GM18517 (cell line): ENCODE measurements around the gene CBLC.

ENCODE experiments used
- ATAC-seq: cut with Tn5 transposase; IDR thresholded peaks from one replicate; pipeline ENCODE4 v1.9.1; 2021; ENCODE audit warnings: mild to moderate bottlenecking, moderate library complexity; ENCODE audit not compliant: unreplicated experiment

The CBLC gene, protein sequence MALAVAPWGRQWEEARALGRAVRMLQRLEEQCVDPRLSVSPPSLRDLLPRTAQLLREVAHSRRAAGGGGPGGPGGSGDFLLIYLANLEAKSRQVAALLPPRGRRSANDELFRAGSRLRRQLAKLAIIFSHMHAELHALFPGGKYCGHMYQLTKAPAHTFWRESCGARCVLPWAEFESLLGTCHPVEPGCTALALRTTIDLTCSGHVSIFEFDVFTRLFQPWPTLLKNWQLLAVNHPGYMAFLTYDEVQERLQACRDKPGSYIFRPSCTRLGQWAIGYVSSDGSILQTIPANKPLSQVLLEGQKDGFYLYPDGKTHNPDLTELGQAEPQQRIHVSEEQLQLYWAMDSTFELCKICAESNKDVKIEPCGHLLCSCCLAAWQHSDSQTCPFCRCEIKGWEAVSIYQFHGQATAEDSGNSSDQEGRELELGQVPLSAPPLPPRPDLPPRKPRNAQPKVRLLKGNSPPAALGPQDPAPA

DNA sequence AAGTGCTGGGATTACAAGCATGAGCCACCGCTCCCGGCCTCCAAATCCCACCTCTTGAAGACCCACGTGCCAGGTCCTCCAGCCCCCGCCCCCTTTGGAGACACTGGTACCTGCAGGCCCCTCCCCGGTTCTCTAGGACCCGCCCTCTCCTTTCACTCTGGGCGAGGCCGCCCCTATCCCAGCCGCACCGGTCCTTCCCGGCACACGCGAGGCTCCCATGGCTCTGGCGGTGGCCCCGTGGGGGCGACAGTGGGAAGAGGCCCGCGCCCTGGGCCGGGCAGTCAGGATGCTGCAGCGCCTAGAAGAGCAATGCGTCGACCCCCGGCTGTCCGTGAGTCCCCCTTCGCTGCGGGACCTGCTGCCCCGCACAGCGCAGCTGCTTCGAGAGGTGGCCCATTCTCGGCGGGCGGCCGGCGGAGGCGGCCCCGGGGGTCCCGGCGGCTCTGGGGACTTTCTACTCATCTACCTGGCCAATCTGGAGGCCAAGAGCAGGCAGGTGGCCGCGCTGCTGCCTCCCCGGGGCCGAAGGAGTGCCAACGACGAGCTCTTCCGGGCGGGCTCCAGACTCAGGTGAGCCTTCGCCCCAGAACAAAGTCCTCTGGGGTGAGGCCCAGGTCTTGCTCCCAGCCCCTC is at the start of gene CBLC:
TSS of gene CBLC (plus strand) at position 176 of the 633 bp plus-strand sequence. CDS start at position 218, 42 bp downstream.
- ATAC-seq: no peak

DNA sequence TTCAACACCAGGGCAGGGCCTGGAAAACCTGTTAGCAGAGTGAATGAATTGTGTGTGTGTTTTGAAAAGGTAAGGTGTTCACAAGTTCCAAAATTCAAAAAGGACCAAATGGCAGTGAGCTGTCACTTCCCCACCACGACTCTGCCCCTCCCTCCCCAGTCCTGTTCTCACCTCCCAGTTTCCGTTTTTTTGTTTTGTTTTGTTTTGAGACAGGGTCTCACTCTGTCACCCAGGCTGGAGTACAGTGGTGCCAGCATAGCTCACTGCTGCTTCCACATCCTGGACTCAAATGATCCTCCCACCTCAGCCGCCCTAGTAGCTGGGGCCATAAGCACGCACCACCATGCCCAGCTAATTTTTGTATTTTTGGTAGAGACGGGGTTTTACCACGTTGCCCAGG is 49.5 kb upstream of the CBLC start:
- no peak for ATAC-seq

DNA sequence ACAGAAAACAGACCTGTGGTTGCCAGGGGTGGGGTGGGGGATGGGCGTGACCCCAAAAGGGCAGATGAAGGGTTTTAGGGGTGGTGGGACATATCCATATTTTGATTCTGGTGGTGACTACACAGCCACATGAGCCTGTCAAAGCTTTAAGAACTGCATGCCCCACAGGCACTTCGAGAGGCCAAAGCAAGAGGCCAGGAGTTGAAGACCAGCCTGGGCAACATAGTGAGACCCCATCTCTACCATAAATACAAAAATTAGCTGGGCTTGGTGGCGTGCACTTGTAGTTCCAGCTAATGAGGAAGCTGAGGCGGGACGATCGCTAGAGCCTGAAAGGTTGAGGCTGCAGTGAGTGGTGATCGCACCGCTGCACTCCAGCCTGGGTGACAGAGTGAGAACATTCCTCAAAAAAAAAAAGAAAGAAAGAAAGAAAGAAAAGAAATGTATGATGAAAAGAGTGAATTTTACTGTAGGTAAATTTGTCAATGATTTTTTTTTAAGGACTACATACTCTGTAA is 48.1 kb upstream of the CBLC start:
- no peak for ATAC-seq

DNA sequence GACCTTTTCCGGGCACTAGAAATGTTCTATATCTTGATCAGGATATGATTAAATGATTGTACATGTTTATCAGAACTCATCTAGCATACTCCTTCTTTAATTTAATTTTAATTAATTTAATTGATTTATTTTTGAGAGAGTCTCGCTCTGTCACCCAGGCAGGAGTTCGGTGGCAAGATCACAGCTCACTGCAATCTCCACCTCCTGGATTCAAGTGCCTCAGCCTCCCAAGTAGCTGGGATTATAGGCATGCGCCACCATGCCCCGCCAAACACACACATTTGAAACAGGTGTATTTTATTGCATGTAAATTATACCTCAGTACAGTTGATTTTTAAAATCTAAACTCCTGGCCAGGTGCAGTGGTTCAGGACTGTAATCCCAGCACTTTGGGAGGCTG is 46.6 kb upstream of the CBLC start:
- no peak for ATAC-seq

DNA sequence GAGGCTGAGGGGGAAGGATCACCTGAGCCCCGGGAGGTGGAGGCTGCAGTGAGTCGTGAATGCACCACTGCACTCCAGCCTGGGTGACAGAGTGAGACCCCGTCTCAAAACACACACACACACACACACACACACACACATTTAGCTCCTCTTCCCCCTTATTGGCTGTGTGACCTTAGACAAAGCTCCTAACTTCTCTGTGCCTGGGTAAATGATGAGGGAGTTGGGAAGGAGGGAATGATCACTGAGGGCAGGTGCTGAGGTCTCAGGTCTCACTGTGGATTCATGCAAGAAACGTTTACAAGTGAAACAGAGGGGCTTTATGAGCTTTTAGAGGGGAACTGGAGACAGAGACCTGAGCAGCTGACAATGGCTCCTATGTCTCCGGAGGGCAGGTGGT is 46.1 kb upstream of the CBLC start:
- ATAC-seq: no peak

DNA sequence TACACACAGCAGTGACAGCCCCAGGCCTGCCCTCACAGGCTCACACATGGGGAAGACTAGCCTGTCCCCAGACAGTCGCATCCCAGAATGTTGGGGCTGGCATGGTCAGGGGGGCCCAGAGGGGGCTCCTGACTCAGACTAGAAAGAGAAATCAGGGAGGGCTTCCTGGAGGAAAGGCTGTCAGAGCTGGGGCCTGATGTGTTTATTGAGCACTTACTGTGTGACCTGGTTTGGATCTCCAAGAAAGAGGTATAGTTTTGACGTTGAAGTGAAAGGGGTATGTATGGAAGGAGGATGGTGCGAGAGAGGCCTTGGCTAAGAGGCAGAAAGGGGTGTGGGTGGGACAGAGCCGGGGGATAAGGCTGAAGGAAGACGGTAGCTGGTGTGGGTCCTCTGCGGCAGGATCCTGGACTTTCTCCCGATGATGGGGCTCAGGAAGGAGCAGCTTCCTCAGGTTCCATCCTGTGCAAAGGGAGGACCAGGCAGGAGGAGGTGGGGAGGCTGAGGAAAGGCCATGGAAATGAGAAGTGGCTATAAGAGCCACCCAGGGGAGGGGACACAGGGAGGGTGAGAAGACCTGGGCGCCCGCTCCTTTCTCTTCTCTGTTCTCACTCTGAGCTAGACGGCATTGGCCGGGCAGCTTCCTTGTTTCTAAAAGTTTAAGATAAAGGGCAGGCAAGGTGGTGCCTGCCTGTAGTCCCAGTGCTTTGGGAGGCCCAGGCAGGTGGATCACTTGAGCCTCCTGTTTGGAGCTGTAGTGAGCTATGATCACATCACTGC is 45.3 kb upstream of the CBLC start:
- ATAC-seq: no peak

DNA sequence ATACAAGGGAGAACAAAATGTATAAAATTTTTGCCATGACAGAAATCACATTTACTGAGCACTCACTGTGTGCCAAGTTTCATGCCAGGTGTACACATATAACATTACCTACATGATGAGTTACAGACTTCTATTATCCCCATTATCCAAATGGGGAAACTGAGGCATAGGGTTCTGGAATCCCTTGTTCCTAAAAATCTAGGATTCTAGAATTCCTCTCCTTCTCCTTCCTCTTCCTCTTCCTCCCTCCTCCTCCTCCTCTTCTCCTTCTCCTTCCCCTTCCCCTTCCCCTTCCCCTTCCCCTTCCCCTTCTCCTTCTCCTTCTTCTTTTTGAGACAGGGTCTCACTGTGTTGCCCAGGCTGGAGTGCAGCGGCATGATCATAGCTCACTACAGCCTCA is 43.3 kb upstream of the CBLC start:
- ATAC-seq: no peak

DNA sequence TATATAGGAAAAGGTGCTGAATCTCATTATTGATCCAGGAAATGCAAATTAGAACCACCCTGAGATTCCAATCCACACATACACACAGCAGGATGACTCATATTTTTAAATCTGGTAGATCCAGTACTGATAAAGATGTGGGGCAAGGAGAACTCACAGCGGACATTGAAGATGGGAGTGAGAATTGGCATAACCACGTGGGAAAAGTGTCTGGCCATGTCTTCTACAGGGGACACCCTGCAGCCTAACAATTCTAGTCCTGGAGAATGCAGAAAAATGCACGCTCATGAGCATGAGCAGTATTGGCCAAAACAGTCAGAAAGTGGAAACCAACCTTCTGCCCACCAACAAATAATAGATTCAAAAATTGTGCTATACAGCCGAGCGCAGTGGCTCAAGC is 42.7 kb upstream of the CBLC start:
- ATAC-seq: no peak

DNA sequence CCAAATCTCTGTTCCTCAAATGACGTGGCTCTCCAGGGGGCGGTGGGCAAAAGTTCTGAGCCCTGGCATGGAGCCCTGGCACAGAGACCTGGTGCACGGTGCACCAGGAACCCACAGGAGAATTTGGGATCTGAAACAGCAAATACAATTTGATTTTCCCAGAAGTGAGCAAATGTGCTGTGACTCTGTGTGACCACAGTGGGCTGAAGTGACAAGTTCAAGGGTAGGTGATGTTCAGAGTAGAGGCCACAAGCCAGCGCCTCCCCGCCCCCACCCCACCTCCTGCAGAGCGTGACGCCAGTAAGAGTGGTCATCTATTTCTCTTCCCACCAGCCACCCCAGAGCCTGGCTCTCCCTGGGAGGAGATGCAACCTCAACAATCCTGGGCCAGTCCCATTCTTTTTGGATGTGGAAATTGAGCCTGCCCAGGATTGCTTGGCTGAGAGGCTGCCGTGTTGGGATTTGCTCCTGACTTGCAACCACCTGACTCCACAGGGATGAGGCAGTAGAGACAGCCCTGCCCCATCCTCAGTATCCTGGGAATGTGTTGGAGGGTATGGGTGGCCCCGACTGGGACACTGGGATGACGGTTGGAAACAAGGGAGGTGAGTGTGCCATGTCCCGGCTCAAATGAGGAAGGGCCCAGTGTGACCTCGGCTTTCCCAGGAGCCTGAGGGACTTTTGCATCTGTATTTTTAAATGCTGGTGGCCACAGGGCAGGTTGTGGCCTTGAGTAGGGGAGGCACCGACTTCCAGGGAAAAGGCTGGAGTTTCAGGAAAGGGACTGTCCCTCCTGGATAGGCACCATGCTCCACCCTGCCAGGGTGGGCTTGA is 40.2 kb upstream of the CBLC start:
- ATAC-seq: no peak

DNA sequence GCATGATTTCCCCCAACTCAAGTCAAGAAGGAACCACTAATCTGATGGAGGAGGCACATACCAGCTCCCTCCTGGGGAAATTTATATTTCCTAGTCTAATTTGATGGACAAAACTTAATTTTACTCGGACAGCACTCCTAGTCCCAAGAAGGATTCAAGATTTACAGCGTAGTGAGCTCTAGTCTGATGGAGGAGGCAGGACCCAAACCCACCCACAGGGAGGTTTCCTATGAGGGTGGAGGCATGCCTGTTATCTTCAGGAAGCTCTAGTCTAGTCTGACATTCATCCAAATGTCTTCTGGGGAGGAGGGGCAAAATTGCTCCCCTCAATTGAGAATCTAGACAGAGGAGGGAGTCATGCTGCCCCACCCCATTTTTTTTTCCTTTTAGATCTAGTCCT is 39.6 kb upstream of the CBLC start:
- no peak for ATAC-seq

DNA sequence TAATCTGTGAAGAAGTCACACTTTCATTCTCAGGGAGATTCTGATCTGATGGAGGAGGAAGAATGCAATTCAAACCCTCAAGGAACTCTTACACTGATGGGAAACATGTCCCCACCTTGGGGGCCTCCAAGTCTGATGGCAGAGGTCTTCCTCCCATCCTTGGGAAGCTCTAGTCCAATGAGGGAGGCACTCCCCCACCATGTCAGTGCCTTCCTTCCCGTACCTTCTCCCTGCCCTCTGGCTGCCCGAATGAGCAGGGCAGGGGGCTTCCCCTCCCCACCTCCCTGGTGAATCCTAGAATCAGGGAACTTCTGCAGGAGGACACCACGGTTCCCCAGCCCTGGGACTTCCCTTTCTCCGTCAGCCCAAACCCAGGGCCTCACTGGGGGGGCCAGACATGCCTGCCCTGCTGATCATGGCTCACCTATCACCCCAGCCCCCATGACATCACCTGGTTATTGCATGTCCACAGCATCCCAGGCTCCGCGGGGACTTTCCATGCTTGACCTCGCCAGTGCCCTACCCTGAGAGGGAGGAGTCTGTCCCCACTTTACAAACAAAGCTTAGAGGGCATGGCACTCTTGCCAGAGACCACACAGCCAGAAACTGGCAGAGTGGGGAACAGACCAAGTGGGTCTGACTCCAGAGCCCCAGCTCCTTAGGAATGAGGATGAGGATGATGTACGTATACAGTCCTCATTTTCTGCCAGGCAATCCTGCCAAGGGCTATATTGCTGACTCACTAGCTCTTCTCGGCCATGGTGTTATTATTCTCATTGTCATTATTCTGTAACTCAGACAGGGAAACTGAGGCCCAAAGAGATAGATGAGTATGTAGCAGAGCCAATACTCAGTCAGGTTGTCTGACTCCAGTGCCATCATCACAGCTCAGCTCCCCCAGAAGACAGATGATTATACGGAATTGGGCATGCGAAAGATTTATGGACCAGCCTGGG is 38.8 kb upstream of the CBLC start:
- no peak for ATAC-seq

DNA sequence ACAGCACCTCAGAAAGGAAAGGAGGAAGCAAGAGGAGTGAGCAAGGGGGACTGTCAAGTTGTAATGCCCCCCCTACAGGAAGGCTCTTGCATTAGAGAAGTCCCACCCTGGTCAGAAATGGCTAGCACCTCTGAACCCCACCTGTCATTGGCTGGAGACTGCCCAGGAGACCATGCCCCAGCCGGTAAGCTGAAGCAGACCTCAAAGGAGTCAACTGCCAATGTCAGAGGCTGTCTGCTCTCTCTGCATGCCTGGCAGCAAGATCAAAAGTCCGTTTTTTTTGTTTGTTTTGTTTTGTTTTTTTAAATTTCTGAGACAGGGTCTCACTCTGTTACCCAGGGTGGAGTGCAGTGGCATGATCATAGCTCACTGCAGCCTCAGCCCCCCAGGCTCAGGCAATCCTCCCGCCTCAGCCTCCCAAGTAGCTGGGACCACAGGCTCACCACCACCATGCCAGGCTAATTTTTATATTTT is 37.3 kb upstream of the CBLC start:
- ATAC-seq: no peak

DNA sequence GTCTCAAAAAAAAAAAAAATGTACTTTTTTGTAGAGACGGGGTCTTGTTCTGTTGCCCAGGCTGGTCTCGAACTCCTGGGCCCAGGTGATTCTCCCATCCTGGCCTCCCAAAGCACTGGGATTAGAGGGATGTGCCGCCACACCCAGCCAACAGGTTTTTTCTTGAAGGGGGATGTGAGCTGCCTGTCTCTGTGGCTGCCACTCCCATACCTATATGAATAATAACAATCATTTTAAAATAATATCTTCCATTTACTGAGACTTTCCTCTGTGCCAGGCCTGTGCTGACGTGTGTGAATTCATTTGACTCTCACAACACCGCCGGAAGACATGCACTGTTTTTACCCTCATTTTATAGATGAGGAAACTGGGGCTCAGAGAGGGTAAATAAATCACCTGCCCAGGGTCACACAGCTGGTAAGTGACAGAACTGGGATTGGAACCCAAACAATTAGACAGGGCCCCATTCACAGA is 36.4 kb upstream of the CBLC start:
- ATAC-seq: no peak

DNA sequence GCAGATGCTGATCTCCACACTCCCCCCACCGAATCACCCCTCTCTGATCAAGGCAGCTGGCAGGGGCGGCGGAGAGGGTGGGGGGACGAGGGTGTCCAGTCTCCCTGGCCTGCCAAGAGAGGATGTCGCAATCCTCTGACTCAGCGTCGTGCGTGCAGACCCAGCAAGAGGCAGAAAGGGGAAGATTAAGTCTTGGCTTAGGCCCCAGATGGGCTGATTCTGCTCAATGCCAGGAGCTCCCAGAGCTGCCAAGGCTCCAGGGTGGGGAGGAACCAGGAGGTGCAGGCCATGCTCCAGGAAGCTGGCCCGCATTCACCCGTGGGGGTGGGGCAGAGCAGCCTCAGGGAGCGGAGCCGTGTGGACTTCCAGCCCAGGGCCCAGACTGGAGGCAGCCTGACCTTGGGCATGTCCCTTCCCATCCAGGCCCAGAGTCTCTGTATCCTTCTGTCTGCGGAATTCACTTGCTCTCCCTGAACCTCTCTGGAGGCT is 35.8 kb upstream of the CBLC start:
- ATAC-seq: no peak

DNA sequence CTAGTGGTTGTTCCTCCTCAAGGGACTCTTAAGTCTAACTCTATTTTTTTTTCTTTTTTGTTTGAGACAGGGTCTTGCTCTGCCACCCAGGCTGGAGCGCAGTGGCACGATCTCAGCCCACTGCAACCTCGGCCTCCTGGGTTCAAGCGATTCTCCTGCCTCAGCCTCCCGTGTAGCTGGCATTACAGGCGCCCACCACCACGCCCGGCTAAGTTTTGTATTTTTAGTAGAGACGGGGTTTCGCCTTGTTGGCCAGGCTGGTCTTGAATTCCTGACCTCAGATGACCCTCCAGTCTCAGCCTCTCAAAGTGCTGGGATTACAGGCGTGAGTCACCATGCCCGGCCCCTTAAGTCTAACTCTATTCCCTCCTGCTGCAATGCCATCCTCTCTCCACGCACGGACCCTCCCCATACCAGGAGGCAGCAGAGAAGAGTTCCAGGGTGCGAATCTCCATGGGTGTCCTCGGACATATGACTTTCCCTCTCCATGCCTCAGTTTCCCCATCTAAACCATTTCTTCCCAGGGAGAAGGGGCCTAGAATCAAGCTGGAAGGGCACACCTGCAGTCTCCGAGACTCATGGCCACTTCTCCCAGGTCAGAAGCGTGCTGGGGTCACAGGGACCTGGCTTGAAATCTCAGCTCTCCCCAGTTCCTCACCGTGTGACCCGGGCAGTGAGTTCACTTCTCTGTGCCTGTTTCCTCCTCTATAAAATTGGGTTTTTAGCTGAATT is 35.2 kb upstream of the CBLC start:
- no peak for ATAC-seq

DNA sequence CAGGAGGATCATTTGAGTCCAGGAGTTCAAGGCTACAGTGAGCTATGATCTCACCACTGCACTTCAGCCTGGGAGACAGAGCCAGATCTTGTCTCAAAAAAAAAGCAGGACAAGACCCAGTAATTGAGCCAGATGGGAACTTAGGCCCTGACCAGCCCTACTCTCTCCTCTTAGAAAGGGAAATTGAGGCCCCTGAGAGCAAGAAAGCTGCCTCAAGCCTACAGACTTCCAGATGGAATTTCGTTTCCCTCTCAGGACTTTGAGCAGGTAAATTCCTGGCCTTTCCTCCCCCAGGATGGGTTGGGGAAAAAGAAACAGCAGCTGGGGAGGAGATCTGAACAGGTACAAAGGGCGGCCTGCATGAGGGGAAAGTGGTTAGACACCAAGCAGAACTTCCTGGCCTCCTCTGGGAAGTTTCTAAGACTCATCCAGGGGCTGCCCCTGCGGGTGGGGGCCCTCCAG is 32.8 kb upstream of the CBLC start:
- no peak for ATAC-seq

DNA sequence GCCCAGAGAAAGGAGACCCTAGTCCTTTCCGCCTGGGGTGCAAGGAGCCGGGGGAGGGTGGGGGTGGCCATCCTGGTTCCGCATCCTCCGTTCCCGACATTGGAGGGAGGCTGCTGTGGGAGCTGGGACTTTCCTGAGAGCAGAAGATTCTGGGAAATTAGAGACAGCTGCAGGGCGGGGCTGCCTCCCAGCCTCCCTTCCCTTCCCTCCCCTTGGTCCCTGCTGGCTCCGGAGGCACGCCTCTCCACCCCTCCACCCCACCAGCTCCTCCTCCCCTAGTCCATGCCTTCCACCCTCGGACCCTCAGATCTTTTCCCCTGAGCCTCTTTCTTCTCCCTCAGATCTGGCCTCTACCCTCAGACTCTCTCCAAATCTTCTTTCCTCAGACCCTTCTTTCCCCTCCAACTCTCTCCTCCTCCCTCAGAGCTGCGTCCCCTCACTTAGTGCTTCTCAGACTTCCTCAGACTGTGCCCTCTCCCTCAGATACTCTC is 32.3 kb upstream of the CBLC start:
- no peak for ATAC-seq
